H1 (cell line): Measurements from ENCODE around the gene CASK. TPM values are rescaled to one million over a fixed set of nuclear protein-coding genes. Genes with fewer than 3 reads are reported as not detected.

Experiments
- CTCF ChIA-PET: fragments of 300-600 bp; sonication (Branson Sonifier 250); formaldehyde crosslinking; loops from one replicate; lab custom pipeline; 2021; ENCODE audit not compliant: partially characterized antibody; lab: Charles Lee
- POLR2A ChIA-PET: fragments of 300-600 bp; sonication (Branson Sonifier 250); formaldehyde crosslinking; loops from one replicate; lab custom pipeline; 2021; ENCODE audit warnings: inconsistent platforms; ENCODE audit not compliant: partially characterized antibody; lab: Charles Lee
- DNase-seq, 2 experiments: peaks; one replicate each; pipeline versions ENCODE4 v3.0.0 to v3.0.0-alpha.2; 2010 to 2022; ENCODE audit warnings: low spot score in 2 of 2, low read depth in 1 of 2, mixed read lengths in 1 of 2
- FAIRE-seq: peaks from 2 replicates; lab custom pipeline; 2011; peaks lifted over from hg19 to GRCh38; lab: Jason Lieb, UNC
- H2AFZ ChIP-seq: 2 replicates; pipeline ENCODE4 v1.8.1; 2012; ENCODE audit warnings: low read length, inconsistent platforms
- H2AK5ac ChIP-seq: 2 replicates; pipeline ENCODE4 v1.6.1; 2013; ENCODE audit warnings: low read depth, low read length
- H2BK120ac ChIP-seq: replicated peaks from 2 replicates; pipeline ENCODE3; 2013; ENCODE audit warnings: low read depth, low read length, inconsistent platforms
- H2BK12ac ChIP-seq: 2 replicates; pipeline ENCODE4 v1.6.1; 2013; ENCODE audit warnings: low read depth, low read length
- H2BK15ac ChIP-seq: 2 replicates; pipeline ENCODE4 v1.6.1; 2013; ENCODE audit warnings: low read length
- H2BK20ac ChIP-seq: 2 replicates; pipeline ENCODE4 v1.6.1; 2013; ENCODE audit warnings: low read length
- H2BK5ac ChIP-seq: 2 replicates; pipeline ENCODE4 v1.6.1; 2013; ENCODE audit warnings: low read depth, low read length
- H3K14ac ChIP-seq: 2 replicates; pipeline ENCODE4 v1.6.1; 2013; ENCODE audit warnings: inconsistent platforms; ENCODE audit not compliant: insufficient read length
- H3K18ac ChIP-seq: 2 replicates; pipeline ENCODE4 v1.6.1; 2013; ENCODE audit warnings: low read length; ENCODE audit errors: extremely low read depth
- H3K23ac ChIP-seq: 2 replicates; pipeline ENCODE4 v1.6.1; 2013; ENCODE audit warnings: inconsistent platforms; ENCODE audit not compliant: insufficient read length
- H3K23me2 ChIP-seq: 2 replicates; pipeline ENCODE4 v1.6.1; 2013; ENCODE audit warnings: low read depth, low read length
- H3K27ac ChIP-seq: 2 replicates; pipeline ENCODE4 v1.6.1; 2011; ENCODE audit warnings: low read depth, low read length, inconsistent platforms
- H3K27me3 ChIP-seq, 4 experiments: replicated peaks in 1 of 4; 1 replicate in 1 of 4; 2 replicates in 3 of 4; pipeline versions ENCODE4 v1.6.1 to v1.8.1; 2011 to 2013; ENCODE audit warnings: low read length in 3 of 4, mild to moderate bottlenecking in 3 of 4, inconsistent platforms in 2 of 4, mixed read lengths in 2 of 4, moderate library complexity in 1 of 4; ENCODE audit not compliant: control insufficient read depth in 3 of 4, insufficient read depth in 3 of 4; ENCODE audit errors: extremely low read depth in 1 of 4
- H3K36me3 ChIP-seq, 4 experiments: 2 replicates each; pipeline versions ENCODE4 v1.6.1 to v1.8.1; 2011 to 2013; ENCODE audit warnings: mild to moderate bottlenecking in 4 of 4, low read length in 3 of 4, moderate library complexity in 2 of 4, control low read depth in 1 of 4, inconsistent platforms in 1 of 4; ENCODE audit not compliant: insufficient read depth in 4 of 4, control insufficient read depth in 2 of 4
- H3K4ac ChIP-seq: replicated peaks from 2 replicates; pipeline ENCODE3; 2013; ENCODE audit warnings: low read length, low read depth, mixed read lengths, inconsistent platforms; ENCODE audit not compliant: insufficient read length
- H3K4me1 ChIP-seq, 4 experiments: replicated peaks in 1 of 4; 1 replicate in 1 of 4; 2 replicates in 3 of 4; pipeline versions ENCODE4 v1.6.1 to v1.8.1; 2011 to 2013; ENCODE audit warnings: low read length in 3 of 4, inconsistent platforms in 2 of 4, mixed read lengths in 1 of 4; ENCODE audit not compliant: insufficient read depth in 4 of 4, control insufficient read depth in 3 of 4
- H3K4me2 ChIP-seq, 2 experiments: 2 replicates each; pipeline versions ENCODE4 v1.6.1 to v1.8.1; 2011 to 2013; ENCODE audit warnings: low read depth in 2 of 2, low read length in 2 of 2, control low read depth in 1 of 2, inconsistent platforms in 1 of 2, mild to moderate bottlenecking in 1 of 2; ENCODE audit not compliant: insufficient read depth in 1 of 2
- H3K4me3 ChIP-seq, 4 experiments: fragments of 200-600, 300-600 bp in 1 of 4; sonication (generic), shearing (Covaris generic), sonication (Bioruptor Twin) in 1 of 4; 2 replicates each; pipeline versions ENCODE4 v1.5.1 to v1.8.1; 2011 to 2016; ENCODE audit warnings: low read length in 4 of 4, low read depth in 3 of 4, control low read depth in 2 of 4, inconsistent platforms in 2 of 4, mild to moderate bottlenecking in 2 of 4, mixed read lengths in 1 of 4, moderate library complexity in 1 of 4; ENCODE audit not compliant: insufficient read depth in 2 of 4; ENCODE audit errors: extremely low read depth in 1 of 4
- H3K56ac ChIP-seq: replicated peaks from 2 replicates; pipeline ENCODE3; 2013; ENCODE audit warnings: low read depth, mild to moderate bottlenecking, mixed read lengths, low read length, inconsistent platforms; ENCODE audit not compliant: insufficient read length
- H3K79me1 ChIP-seq: 2 replicates; pipeline ENCODE4 v1.6.1; 2013; ENCODE audit warnings: low read depth, low read length, control low read depth
- H3K79me2 ChIP-seq, 2 experiments: 2 replicates each; pipeline versions ENCODE4 v1.6.1 to v1.8.1; 2012 to 2013; ENCODE audit warnings: low read length in 2 of 2, mild to moderate bottlenecking in 2 of 2, inconsistent platforms in 1 of 2; ENCODE audit not compliant: insufficient read depth in 2 of 2, control insufficient read depth in 1 of 2
- H3K9ac ChIP-seq, 4 experiments: replicated peaks in 1 of 4; 1 replicate in 1 of 4; 2 replicates in 3 of 4; pipeline versions ENCODE4 v1.6.1 to v1.8.1; 2011 to 2013; ENCODE audit warnings: low read depth in 3 of 4, low read length in 3 of 4, control low read depth in 2 of 4, mild to moderate bottlenecking in 2 of 4, moderate library complexity in 2 of 4, inconsistent platforms in 1 of 4; ENCODE audit errors: extremely low read depth in 1 of 4
- H3K9me3 ChIP-seq, 2 experiments: 2 replicates each; pipeline versions ENCODE4 v1.6.1 to v1.8.1; 2012 to 2013; ENCODE audit warnings: mild to moderate bottlenecking in 2 of 2, moderate library complexity in 2 of 2, control low read depth in 1 of 2, inconsistent platforms in 1 of 2, low read depth in 1 of 2, low read length in 1 of 2, mixed read lengths in 1 of 2; ENCODE audit not compliant: insufficient read depth in 2 of 2
- H4K20me1 ChIP-seq, 2 experiments: replicated peaks in 1 of 2; 2 replicates each; pipeline versions ENCODE3 to v1.8.1; 2011 to 2013; ENCODE audit warnings: inconsistent platforms in 2 of 2, low read length in 2 of 2, mild to moderate bottlenecking in 1 of 2; ENCODE audit not compliant: insufficient read depth in 2 of 2, control insufficient read depth in 1 of 2
- H4K5ac ChIP-seq: 2 replicates; pipeline ENCODE4 v1.6.1; 2013; ENCODE audit warnings: low read length, low read depth, mixed read lengths, inconsistent platforms; ENCODE audit not compliant: insufficient read length
- H4K8ac ChIP-seq: 2 replicates; pipeline ENCODE4 v1.8.0; 2013; ENCODE audit warnings: mild to moderate bottlenecking, moderate library complexity, low read length, inconsistent platforms; ENCODE audit not compliant: insufficient read depth; ENCODE audit errors: extremely low read depth
- H4K91ac ChIP-seq: replicated peaks from 2 replicates; pipeline ENCODE3; 2013; ENCODE audit warnings: low read length, mixed read lengths, inconsistent platforms; ENCODE audit not compliant: insufficient read length
- EGR1 ChIP-seq: IDR thresholded peaks from 2 replicates; pipeline ENCODE4 v1.6.1; 2011; ENCODE audit warnings: low read depth, low read length, borderline replicate concordance
- RAD21 ChIP-seq, 2 experiments: IDR thresholded peaks in 1 of 2; conservative IDR thresholded peaks in 1 of 2; 2 replicates each; pipeline ENCODE4 v1.6.1; 2011; ENCODE audit warnings: low read depth in 2 of 2, low read length in 2 of 2, improper control_type of control experiment in 1 of 2, inconsistent platforms in 1 of 2, mild to moderate bottlenecking in 1 of 2, moderate library complexity in 1 of 2
- RFX5 ChIP-seq: IDR thresholded peaks from 2 replicates; pipeline ENCODE4 v1.6.1; 2011; ENCODE audit warnings: low read depth, low read length, improper control_type of control experiment, borderline replicate concordance
- WGBS, 2 experiments: shearing (Covaris generic) in 1 of 2; methylation state at CpG; one replicate each; pipeline versions ENCODE4 v1.1.6 to v1.1.7; 2013 to 2015; ENCODE audit warnings: low lambda C conversion rate in 2 of 2, mixed read lengths in 2 of 2, inconsistent platforms in 1 of 2, low coverage in 1 of 2, missing lambda C conversion rate in 1 of 2; ENCODE audit not compliant: insufficient replicate concordance in 2 of 2, insufficient coverage in 1 of 2, insufficient read length in 1 of 2; ENCODE audit errors: extremely low coverage in 1 of 2, missing lambda C conversion rate in 1 of 2; 5-methylcytosine and 5-hydroxymethylcytosine counted together
- polyA plus RNA-seq, 7 experiments: library from polyadenylated mRNA; depleted of rRNA in 3 of 7; stranded (reverse) in 5 of 7; unstranded in 2 of 7; fragments of >200 nt in 5 of 7; fragments of 200-250 nt in 2 of 7; gene quantifications; 1 replicate in 5 of 7; 2 replicates in 1 of 7; 4 replicates in 1 of 7; pipeline versions ENCODE4 v1.2.1 to v1.2.3, GENCODE V29; 2011 to 2013; ENCODE audit warnings: missing spikeins in 2 of 7, mixed read lengths in 2 of 7
- total RNA-seq: library from RNA; stranded (reverse); fragmentation: NEBNext Ultra II Directional; extraction: Animal tissue kit (Norgen Biotek cat#: 25700); gene quantifications from 2 replicates; pipeline ENCODE4 v1.2.1, GENCODE V29; 2021
- TF ChIP-seq, protein P1 (sequence below), 3 experiments: IDR thresholded peaks; 1 replicate in 2 of 3; 2 replicates in 1 of 3; pipeline versions ENCODE4 v1.5.1 to v1.6.1; 2011; ENCODE audit warnings: low read length in 3 of 3, mild to moderate bottlenecking in 3 of 3, inconsistent platforms in 2 of 3, low read depth in 1 of 3, moderate library complexity in 1 of 3; ENCODE audit not compliant: insufficient read depth in 1 of 3; ENCODE audit errors: control extremely low read depth in 1 of 3

The CASK gene
- total and polyA plus RNA-seq, 2 of the 8 experiments (the other 6 are each of a cell fraction or from before 2014, with no cell fraction given) = 21.6 to 55.1 TPM

DNA sequence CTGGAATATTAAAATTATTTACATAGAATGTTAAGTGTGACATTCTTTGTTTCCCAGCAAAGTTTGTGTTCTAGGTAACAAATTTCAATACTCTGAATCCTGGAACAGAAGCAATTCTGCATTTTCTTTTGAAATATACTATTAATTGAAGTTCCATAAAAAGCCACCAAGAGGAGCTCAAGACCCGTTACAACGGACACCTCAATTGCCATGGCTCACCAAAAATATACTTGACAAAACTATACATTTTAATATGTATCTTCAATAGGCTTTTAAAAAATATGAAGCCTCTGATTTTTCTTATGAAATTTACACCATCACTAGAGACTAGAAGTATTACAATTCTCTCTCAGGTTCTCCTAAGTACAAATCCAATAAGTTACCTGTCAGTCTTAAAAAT lies 364.8 kb downstream of the CASK start:
- Histone ChIP-seq H4K8ac (no peak overlapping the region), H3K18ac (no peak overlapping the region), H2BK15ac (no peak overlapping the region), H3K79me2 (no peaks in the 10 kb centered on the region), H3K4me3 (no peak overlapping the region), H3K4me1 (no peaks in the 10 kb centered on the region), H3K36me3 (no peaks in the 10 kb centered on the region), H2BK120ac (no peak overlapping the region), H2BK12ac (no peak overlapping the region), H3K14ac (no peak overlapping the region), H3K23me2 (no peaks in the 10 kb centered on the region), H3K56ac (no peak overlapping the region), H3K9me3 (no peaks in the 10 kb centered on the region), H3K4me2 (no peak overlapping the region), H2AK5ac (no peak overlapping the region), H2AFZ (no peak overlapping the region), H2BK20ac (no peak overlapping the region), H4K5ac (no peak overlapping the region), H3K9ac (no peak overlapping the region), H3K27me3 (no peaks in the 10 kb centered on the region), H3K27ac (no peak overlapping the region), H3K4ac (no peak overlapping the region), H4K91ac (no peak overlapping the region), H2BK5ac (no peak overlapping the region), H4K20me1 (no peaks in the 10 kb centered on the region), H3K79me1 (no peaks in the 10 kb centered on the region), H3K23ac (no peak overlapping the region)
- TF ChIP-seq, protein P1, sequence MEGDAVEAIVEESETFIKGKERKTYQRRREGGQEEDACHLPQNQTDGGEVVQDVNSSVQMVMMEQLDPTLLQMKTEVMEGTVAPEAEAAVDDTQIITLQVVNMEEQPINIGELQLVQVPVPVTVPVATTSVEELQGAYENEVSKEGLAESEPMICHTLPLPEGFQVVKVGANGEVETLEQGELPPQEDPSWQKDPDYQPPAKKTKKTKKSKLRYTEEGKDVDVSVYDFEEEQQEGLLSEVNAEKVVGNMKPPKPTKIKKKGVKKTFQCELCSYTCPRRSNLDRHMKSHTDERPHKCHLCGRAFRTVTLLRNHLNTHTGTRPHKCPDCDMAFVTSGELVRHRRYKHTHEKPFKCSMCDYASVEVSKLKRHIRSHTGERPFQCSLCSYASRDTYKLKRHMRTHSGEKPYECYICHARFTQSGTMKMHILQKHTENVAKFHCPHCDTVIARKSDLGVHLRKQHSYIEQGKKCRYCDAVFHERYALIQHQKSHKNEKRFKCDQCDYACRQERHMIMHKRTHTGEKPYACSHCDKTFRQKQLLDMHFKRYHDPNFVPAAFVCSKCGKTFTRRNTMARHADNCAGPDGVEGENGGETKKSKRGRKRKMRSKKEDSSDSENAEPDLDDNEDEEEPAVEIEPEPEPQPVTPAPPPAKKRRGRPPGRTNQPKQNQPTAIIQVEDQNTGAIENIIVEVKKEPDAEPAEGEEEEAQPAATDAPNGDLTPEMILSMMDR (IDR thresholded peaks at IDR 0.05; ENCODE audit: control extremely low read depth in 1 of 3, insufficient read depth in 1 of 3, low read depth in 1 of 3, low read length in 3 of 3) = peak in 2 of 3 experiments; percentile 15 to 22; a peak in 2 of 4 replicates
- TF ChIP-seq RFX5 (no peak), EGR1 (no peak), RAD21 (IDR thresholded peaks at IDR 0.05 in 1 of 2, conservative IDR thresholded peaks at IDR 0.05 in 1 of 2; ENCODE audit: low read depth in 2 of 2, low read length in 2 of 2) (peak; percentile 66 to 67)
- ChIA-PET POLR2A (no interaction called here), CTCF (interaction anchor here (1.1 kb wide), 1 partner anchor 235 kb away, joined by 3 read pairs; no protein-coding TSS in a partner anchor)
- FAIRE-seq = no peak
- WGBS, 2 experiments = 82% methylated on average over 2 of the region's 2 CpGs; no CpG with 5 or more reads in 1 of the 2 experiments
- no peak for DNase-seq
